Muscle of leg (tissue), 11 donors: ENCODE results near the gene CD300C. TPM values are rescaled to one million over a fixed set of nuclear protein-coding genes. Genes with fewer than 3 reads are reported as not detected.
"Not testable (repeated sequence)": the region's sequence is repeated elsewhere in the genome, so short reads cannot be mapped to it uniquely, and the experiment has no call there.

Experiments
- DNase-seq: peaks from one replicate; pipeline ENCODE4 v3.0.0; 2013
- H3K27ac ChIP-seq: one replicate; pipeline ENCODE4 v1.5.1; 2013; ENCODE audit warnings: mild to moderate bottlenecking, low read length, control low read depth
- H3K27me3 ChIP-seq: one replicate; pipeline ENCODE4 v1.6.1; 2013; ENCODE audit warnings: low read length; ENCODE audit not compliant: control insufficient read depth, insufficient read depth
- H3K36me3 ChIP-seq: one replicate; pipeline ENCODE4 v1.6.1; 2013; ENCODE audit warnings: low read length; ENCODE audit not compliant: control insufficient read depth, insufficient read depth
- H3K4me1 ChIP-seq: one replicate; pipeline ENCODE4 v1.6.1; 2013; ENCODE audit warnings: low read length; ENCODE audit not compliant: control insufficient read depth, insufficient read depth
- H3K4me3 ChIP-seq: one replicate; pipeline ENCODE4 v1.5.1; 2013; ENCODE audit warnings: low read length, control low read depth
- H3K9me3 ChIP-seq: replicated peaks from 2 replicates; pipeline ENCODE4 v1.6.1; 2013; ENCODE audit warnings: low read depth, low read length; ENCODE audit not compliant: control insufficient read depth
- WGBS: methylation state at CpG from one replicate; pipeline ENCODE4 v1.1.5; 2013; ENCODE audit warnings: missing lambda C conversion rate; ENCODE audit not compliant: insufficient coverage; 5-methylcytosine and 5-hydroxymethylcytosine counted together
- polyA plus RNA-seq, 8 donors: library from polyadenylated mRNA; unstranded; fragments of 120-200 nt; gene quantifications; one replicate each; pipeline versions ENCODE4 v1.2.1 to v1.2.3, GENCODE V29; 2013; ENCODE audit warnings: inconsistent platforms in 1 of 8, low replicate concordance in 1 of 8; ENCODE audit not compliant: insufficient read length in 8 of 8, insufficient read depth in 1 of 8
- total RNA-seq: library from RNA; stranded (reverse); fragments of 120-200 nt; gene quantifications from one replicate; pipeline ENCODE4 v1.2.4, GENCODE V29; 2013

Gene CD300C
- total and polyA plus RNA-seq, 9 donors, result 0.29 to 0.75 (median 0.42) TPM

DNA sequence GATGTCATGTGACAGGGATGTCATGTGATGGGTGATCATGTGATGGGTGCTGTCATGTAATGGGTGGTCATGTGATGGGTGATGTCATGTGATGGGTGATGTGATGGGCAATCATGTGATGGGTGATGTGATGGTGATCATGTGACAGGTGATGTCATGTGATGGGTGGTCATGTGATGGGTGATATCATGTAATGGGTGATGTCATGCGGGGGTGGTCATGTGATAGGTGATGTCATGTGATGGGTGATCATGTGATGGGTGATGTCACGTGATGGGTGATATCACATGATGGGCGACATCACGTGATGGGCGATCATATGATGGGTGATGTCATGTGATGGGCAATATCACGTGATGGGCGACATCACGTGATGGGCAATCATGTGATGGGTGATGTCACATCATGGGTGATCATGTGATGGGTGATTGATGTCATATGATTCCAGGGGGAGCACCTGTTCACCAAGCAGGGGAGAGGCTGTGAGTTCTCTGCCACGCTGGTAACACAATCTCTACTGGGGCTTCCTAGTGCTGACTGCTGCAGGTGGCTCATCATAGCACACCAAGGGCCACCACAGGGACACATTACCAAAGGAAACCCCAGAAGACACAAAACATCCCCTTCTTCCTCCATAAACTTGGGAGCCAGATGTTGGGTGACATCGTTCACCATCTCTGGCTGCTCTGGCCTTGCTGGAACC lies 31.1 kb downstream of the CD300C start:
- H3K27ac ChIP-seq, result no peak overlapping the region
- H3K4me1 ChIP-seq, result no peaks in the 10 kb centered on the region
- WGBS, result 97% methylated on average over 9 of the region's 10 CpGs
- peak; percentile 19 for DNase-seq
- peaks cover 3% of the 10 kb centered on the region for H3K9me3 ChIP-seq
- H3K4me3 ChIP-seq, result no peak overlapping the region
- H3K36me3 ChIP-seq, result no peaks in the 10 kb centered on the region
- H3K27me3 ChIP-seq, result peaks cover 3% of the 10 kb centered on the region

- DNase-seq, result peak; percentile 51
- Histone ChIP-seq H3K4me1 (no peaks in the 10 kb centered on the region), H3K9me3 (peaks cover 3% of the 10 kb centered on the region), H3K36me3 (no peaks in the 10 kb centered on the region), H3K4me3 (no peak overlapping the region), H3K27ac (no peak overlapping the region), H3K27me3 (peaks cover 3% of the 10 kb centered on the region)
- WGBS, result 96% methylated on average over 3 of the region's 3 CpGs
Observed at GRCh38 chr17:74513987-74514631, 31.8 kb downstream of the CD300C start.

- peak; percentile 49 for DNase-seq
- H3K27me3 ChIP-seq, result peaks cover 3% of the 10 kb centered on the region
- peaks cover 3% of the 10 kb centered on the region for H3K9me3 ChIP-seq
- H3K4me3 ChIP-seq, result no peak overlapping the region
- H3K27ac ChIP-seq, result no peak overlapping the region
- H3K36me3 ChIP-seq, result no peaks in the 10 kb centered on the region
- 75% methylated on average over 3 of the region's 7 CpGs for WGBS
- H3K4me1 ChIP-seq, result no peaks in the 10 kb centered on the region
Observed at GRCh38 chr17:74512624-74513091, 33.3 kb downstream of the CD300C start.

- peaks cover 3% of the 10 kb centered on the region for H3K9me3 ChIP-seq
- H3K27ac ChIP-seq, result peak overlapping the region; percentile 3
- no peak for DNase-seq
- no peak overlapping the region for H3K4me3 ChIP-seq
- H3K4me1 ChIP-seq, result no peaks in the 10 kb centered on the region
- peaks cover 3% of the 10 kb centered on the region for H3K27me3 ChIP-seq
- no peaks in the 10 kb centered on the region for H3K36me3 ChIP-seq
- 37% methylated on average over 2 of the region's 2 CpGs for WGBS
Observed at GRCh38 chr17:74512036-74512435, 33.9 kb downstream of the CD300C start.

DNA sequence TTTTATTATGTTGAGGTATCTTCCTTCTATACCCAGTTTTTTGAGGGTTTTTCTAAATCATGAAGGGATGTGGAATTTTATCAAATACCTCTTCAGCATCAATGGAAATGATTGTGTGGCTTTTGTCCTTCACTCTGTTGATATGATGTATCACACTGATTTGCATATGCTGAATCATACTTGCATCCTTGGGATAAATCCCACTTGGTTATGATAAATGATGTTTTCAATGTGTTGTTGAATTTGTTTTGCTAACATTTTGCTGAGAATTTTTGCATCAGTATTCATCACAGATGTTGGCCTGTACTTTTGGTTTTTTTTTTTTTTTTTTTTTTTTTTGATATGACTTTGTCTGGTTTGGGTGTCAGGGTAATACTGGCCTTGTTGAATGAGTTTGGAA lies 37.8 kb downstream of the CD300C start:
- H3K27me3 ChIP-seq, result peaks cover 2% of the 10 kb centered on the region
- DNase-seq, result no peak
- H3K36me3 ChIP-seq, result no peaks in the 10 kb centered on the region

DNA sequence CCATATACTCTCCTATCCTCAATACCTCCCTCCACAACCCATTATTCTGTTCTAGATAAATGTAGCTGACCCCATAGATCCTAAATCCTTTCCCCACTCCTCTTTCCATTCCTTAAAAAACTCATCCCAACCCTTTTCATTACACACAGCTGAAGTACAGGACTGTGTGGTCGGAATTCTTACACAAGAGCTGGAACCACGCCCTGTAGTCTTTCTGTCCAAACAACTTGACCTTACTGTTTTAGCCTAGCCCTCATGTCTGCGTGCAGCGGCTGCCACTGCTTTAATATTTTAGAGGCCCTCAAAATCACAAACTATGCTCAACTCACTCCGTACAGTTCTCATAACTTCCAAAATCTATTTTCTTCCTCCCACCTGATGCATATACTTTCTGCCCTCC lies 42.0 kb downstream of the CD300C start:
- not testable (repeated sequence) for H3K27me3 ChIP-seq, DNase-seq, H3K27ac ChIP-seq, H3K36me3 ChIP-seq, H3K4me3 ChIP-seq, H3K4me1 ChIP-seq, H3K9me3 ChIP-seq
- 75% methylated on average over 5 of the region's 5 CpGs for WGBS

More for the DNA sequence above, 37.8 kb downstream of the CD300C start:
- H3K9me3 ChIP-seq, result no peaks in the 10 kb centered on the region
- H3K4me1 ChIP-seq, result no peaks in the 10 kb centered on the region
- no peak overlapping the region for H3K27ac ChIP-seq
- H3K4me3 ChIP-seq, result no peak overlapping the region

- Histone ChIP-seq H3K4me1 (no peaks in the 10 kb centered on the region), H3K36me3 (no peaks in the 10 kb centered on the region), H3K27ac (no peak overlapping the region), H3K4me3 (no peak overlapping the region), H3K27me3 (no peaks in the 10 kb centered on the region), H3K9me3 (no peaks in the 10 kb centered on the region)
- no peak for DNase-seq
- 45% methylated on average over 2 of the region's 6 CpGs for WGBS
Observed at GRCh38 chr17:74502861-74503260, 43.1 kb downstream of the CD300C start.

- WGBS, result 68% methylated on average over 3 of the region's 3 CpGs
- H3K4me3 ChIP-seq, result no peak overlapping the region
- H3K27me3 ChIP-seq, result no peaks in the 10 kb centered on the region
- no peaks in the 10 kb centered on the region for H3K36me3 ChIP-seq
- H3K9me3 ChIP-seq, result no peaks in the 10 kb centered on the region
- no peaks in the 10 kb centered on the region for H3K4me1 ChIP-seq
- no peak for DNase-seq
- H3K27ac ChIP-seq, result no peak overlapping the region
Observed at GRCh38 chr17:74499992-74500391, 45.9 kb downstream of the CD300C start.

- no peaks in the 10 kb centered on the region for H3K36me3 ChIP-seq
- no peaks in the 10 kb centered on the region for H3K4me1 ChIP-seq
- no peaks in the 10 kb centered on the region for H3K9me3 ChIP-seq
- WGBS, result 81% methylated on average over 3 of the region's 5 CpGs
- DNase-seq, result no peak
- no peak overlapping the region for H3K27ac ChIP-seq
- H3K4me3 ChIP-seq, result no peak overlapping the region
- peaks cover 2% of the 10 kb centered on the region for H3K27me3 ChIP-seq
Observed at GRCh38 chr17:74497471-74497870, 48.4 kb downstream of the CD300C start.

DNA sequence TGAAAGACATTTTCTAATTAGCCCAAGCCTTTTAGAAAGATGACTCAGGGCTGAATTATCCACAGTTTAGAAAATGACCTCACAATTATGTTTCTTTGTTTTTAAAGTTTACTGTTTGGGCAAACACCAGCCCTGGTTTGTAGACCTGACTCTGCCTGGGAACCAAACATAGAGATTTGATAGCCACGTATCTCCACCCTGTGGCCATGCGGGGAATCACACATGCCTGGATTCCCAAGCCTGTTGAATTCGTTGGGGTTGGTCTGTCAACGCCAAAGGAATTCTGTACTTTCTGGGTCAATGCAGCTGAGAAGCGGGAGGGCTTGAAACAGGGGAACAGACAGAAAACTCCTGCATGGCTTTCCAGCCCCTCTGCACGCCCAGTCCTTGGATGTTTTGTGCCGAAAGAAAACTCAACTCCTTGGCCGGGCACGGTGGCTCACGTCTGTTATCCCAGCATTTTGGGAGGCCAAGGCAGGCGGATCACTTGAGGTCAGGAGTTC lies 52.5 kb downstream of the CD300C start:
- Histone ChIP-seq H3K4me3 (no peak overlapping the region), H3K4me1 (no peaks in the 10 kb centered on the region), H3K27ac (no peak overlapping the region), H3K9me3 (no peaks in the 10 kb centered on the region), H3K27me3 (peaks cover 2% of the 10 kb centered on the region), H3K36me3 (no peaks in the 10 kb centered on the region)
- peak; percentile 75 for DNase-seq
- WGBS, result 36% methylated on average over 9 of the region's 11 CpGs
